ENCODE measurements around the gene SOCS3. TPM values are rescaled to one million over a fixed set of nuclear protein-coding genes. Genes with fewer than 3 reads are reported as not detected.
A peak's percentile ranks its signal among the peaks of the same experiment; 100 is the strongest.

Gene SOCS3
- total RNA-seq, 1 experiment from 2014 or later = 22.9 TPM

- DNase-seq (ENCODE audit: low read depth) = no peak
Measured at GRCh38 chr17:78353834-78354233, 6.0 kb downstream of the SOCS3 start.

- no peak for DNase-seq (ENCODE audit: low read depth)
Measured at GRCh38 chr17:78351449-78352006, 8.3 kb downstream of the SOCS3 start.

GRCh38 chr17:78349891-78350642 lies 9.8 kb downstream of the SOCS3 start:
- no peak for DNase-seq (ENCODE audit: low read depth)

GRCh38 chr17:78348055-78348770 lies 11.7 kb downstream of the SOCS3 start:
- no peak for DNase-seq (ENCODE audit: low read depth)

GRCh38 chr17:78347453-78347852 lies 12.4 kb downstream of the SOCS3 start:
- no peak for DNase-seq (ENCODE audit: low read depth)

GRCh38 chr17:78346605-78347250 lies 13.1 kb downstream of the SOCS3 start:
- peak; percentile 66 for DNase-seq (ENCODE audit: low read depth)

GRCh38 chr17:78345791-78346494 lies 13.9 kb downstream of the SOCS3 start:
- no peak for DNase-seq (ENCODE audit: low read depth)

GRCh38 chr17:78345172-78345571 lies 14.7 kb downstream of the SOCS3 start:
- no peak for DNase-seq (ENCODE audit: low read depth)

GRCh38 chr17:78344666-78345065 lies 15.2 kb downstream of the SOCS3 start:
- DNase-seq (ENCODE audit: low read depth) = no peak

GRCh38 chr17:78343543-78344201 lies 16.2 kb downstream of the SOCS3 start:
- DNase-seq (ENCODE audit: low read depth) = peak; percentile 66

GRCh38 chr17:78343187-78343542 lies 16.7 kb downstream of the SOCS3 start:
- peak; percentile 90 for DNase-seq (ENCODE audit: low read depth)

GRCh38 chr17:78342449-78343186 lies 17.3 kb downstream of the SOCS3 start:
- peak; percentile 87 for DNase-seq (ENCODE audit: low read depth)

GRCh38 chr17:78341559-78342448 lies 18.1 kb downstream of the SOCS3 start:
- DNase-seq (ENCODE audit: low read depth) = peak; percentile 59

GRCh38 chr17:78340183-78340955 lies 19.5 kb downstream of the SOCS3 start:
- DNase-seq (ENCODE audit: low read depth) = no peak

GRCh38 chr17:78338486-78339259 lies 21.2 kb downstream of the SOCS3 start:
- no peak for DNase-seq (ENCODE audit: low read depth)

- peak; percentile 58 for DNase-seq (ENCODE audit: low read depth)
Measured at GRCh38 chr17:78337244-78338109, 22.4 kb downstream of the SOCS3 start.

- DNase-seq (ENCODE audit: low read depth) = no peak
Measured at GRCh38 chr17:78335209-78335608, 24.7 kb downstream of the SOCS3 start.

Measured in HT1080 (cell line).